Breast epithelium (tissue), 3 donors: ENCODE measurements around the gene ST6GAL1.

Experiments
- CTCF ChIP-seq, 3 donors: fragments of 450-650 bp; IDR thresholded peaks; one replicate each; pipeline ENCODE4 v1.5.1; 2016 to 2017; ENCODE audit warnings: antibody characterized with exemption in 3 of 3, mild to moderate bottlenecking in 3 of 3, moderate library complexity in 3 of 3
- POLR2A ChIP-seq: fragments of 450-650 bp; IDR thresholded peaks from one replicate; pipeline ENCODE4 v1.6.1; 2016; ENCODE audit warnings: antibody characterized with exemption, mild to moderate bottlenecking, moderate library complexity

DNA sequence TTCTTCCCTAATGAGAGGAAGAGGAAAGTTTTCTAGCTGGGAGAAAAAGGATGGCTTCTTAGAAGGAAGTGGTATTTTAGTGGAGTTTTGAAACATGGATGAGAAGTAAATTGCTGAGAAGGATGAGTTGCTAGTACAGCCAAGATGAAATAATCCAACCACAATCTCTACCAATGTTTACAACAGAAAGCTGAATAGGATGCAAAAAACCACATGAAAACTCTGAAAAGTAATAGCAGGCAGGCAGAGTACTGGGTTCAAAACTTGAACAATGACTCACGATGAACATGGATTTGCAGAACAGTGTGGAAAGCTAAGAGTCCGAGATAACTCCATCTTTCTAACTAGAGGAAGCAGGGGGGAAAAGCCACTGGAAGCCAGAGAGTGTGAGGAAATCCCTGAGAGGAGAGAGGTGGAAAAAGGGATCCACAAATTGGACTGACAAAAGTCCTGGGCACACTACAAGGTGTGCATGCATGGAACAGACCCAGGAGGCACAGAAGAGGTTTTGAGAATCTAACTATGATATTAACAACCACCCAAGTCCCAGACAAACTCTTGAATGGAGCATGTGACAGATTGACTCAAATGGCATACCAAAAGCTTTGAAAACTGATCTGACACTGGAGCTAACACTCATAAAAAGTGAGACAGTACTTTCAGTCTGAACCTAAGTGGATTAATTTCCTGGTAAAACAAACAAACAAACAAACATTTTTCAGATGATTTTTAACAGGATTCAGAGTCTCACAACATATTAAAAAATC is 76.7 kb downstream of the ST6GAL1 start:
- TF ChIP-seq CTCF (IDR thresholded peaks at IDR 0.05), result no peak
- no peak for TF ChIP-seq POLR2A
